ENCODE results near the gene RABEP2. TPM values are rescaled to one million over a fixed set of nuclear protein-coding genes. Genes with fewer than 3 reads are reported as not detected.

The RABEP2 gene
- total RNA-seq, 2 donors from 2014 or later, result 16.1 to 19.2 TPM

- H3K4me3 Mint-ChIP-seq, result no peak overlapping the region
- Histone ChIP-seq H3K27me3 (ENCODE audit: control insufficient read depth, insufficient read depth, low read length, poor library complexity, severe bottlenecking) (no peaks in the 10 kb centered on the region), H3K36me3 (ENCODE audit: control insufficient read depth, insufficient read depth, low read length) (no peaks in the 10 kb centered on the region), H3K9me3 (ENCODE audit: control insufficient read depth, low read length) (no peaks in the 10 kb centered on the region), H3K27ac (ENCODE audit: low read depth, low read length) (no peak overlapping the region), H3K9ac (ENCODE audit: extremely low read depth, low read length, poor library complexity, severe bottlenecking) (no peak overlapping the region), H3K4me1 (ENCODE audit: control insufficient read depth, insufficient read depth, low read length) (no peaks in the 10 kb centered on the region), H3K4me3 (ENCODE audit: low read length) (no peak overlapping the region)
- WGBS, 2 experiments (ENCODE audit: insufficient coverage in 1 of 2, insufficient read length in 1 of 2), result 87% methylated on average over 10 of the region's 10 CpGs
- H3K4me1 Mint-ChIP-seq, result no peaks in the 10 kb centered on the region
- no peak overlapping the region for H3K27ac Mint-ChIP-seq
- DNase-seq, result no peak
- H3K36me3 Mint-ChIP-seq (ENCODE audit: low read depth), result no peaks in the 10 kb centered on the region
- H3K9me3 Mint-ChIP-seq, result no peaks in the 10 kb centered on the region
- TF ChIP-seq, protein P1, sequence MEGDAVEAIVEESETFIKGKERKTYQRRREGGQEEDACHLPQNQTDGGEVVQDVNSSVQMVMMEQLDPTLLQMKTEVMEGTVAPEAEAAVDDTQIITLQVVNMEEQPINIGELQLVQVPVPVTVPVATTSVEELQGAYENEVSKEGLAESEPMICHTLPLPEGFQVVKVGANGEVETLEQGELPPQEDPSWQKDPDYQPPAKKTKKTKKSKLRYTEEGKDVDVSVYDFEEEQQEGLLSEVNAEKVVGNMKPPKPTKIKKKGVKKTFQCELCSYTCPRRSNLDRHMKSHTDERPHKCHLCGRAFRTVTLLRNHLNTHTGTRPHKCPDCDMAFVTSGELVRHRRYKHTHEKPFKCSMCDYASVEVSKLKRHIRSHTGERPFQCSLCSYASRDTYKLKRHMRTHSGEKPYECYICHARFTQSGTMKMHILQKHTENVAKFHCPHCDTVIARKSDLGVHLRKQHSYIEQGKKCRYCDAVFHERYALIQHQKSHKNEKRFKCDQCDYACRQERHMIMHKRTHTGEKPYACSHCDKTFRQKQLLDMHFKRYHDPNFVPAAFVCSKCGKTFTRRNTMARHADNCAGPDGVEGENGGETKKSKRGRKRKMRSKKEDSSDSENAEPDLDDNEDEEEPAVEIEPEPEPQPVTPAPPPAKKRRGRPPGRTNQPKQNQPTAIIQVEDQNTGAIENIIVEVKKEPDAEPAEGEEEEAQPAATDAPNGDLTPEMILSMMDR (conservative IDR thresholded peaks at IDR 0.05), result no peak
- H3K27me3 Mint-ChIP-seq (ENCODE audit: insufficient read depth), result peaks cover 6% of the 10 kb centered on the region
Measured at GRCh38 chr16:28886945-28887344, 38.1 kb downstream of the RABEP2 start.

- H3K36me3 Mint-ChIP-seq (ENCODE audit: low read depth), result no peaks in the 10 kb centered on the region
- H3K27me3 Mint-ChIP-seq (ENCODE audit: insufficient read depth), result peaks cover 23% of the 10 kb centered on the region
- Histone ChIP-seq H3K27ac (ENCODE audit: low read depth, low read length) (no peak overlapping the region), H3K4me1 (ENCODE audit: control insufficient read depth, insufficient read depth, low read length) (no peaks in the 10 kb centered on the region), H3K4me3 (ENCODE audit: low read length) (no peak overlapping the region), H3K36me3 (ENCODE audit: control insufficient read depth, insufficient read depth, low read length) (no peaks in the 10 kb centered on the region), H3K27me3 (ENCODE audit: control insufficient read depth, insufficient read depth, low read length, poor library complexity, severe bottlenecking) (peaks cover 13% of the 10 kb centered on the region), H3K9ac (ENCODE audit: extremely low read depth, low read length, poor library complexity, severe bottlenecking) (no peak overlapping the region), H3K9me3 (ENCODE audit: control insufficient read depth, low read length) (no peaks in the 10 kb centered on the region)
- no peak overlapping the region for H3K27ac Mint-ChIP-seq
- TF ChIP-seq, protein P1 (conservative IDR thresholded peaks at IDR 0.05), result no peak
- WGBS, 2 experiments (ENCODE audit: insufficient coverage in 1 of 2, insufficient read length in 1 of 2), result 92 to 95% methylated on average over 4 to 6 of the region's 6 CpGs
- H3K4me1 Mint-ChIP-seq, result peaks cover 4% of the 10 kb centered on the region
- no peaks in the 10 kb centered on the region for H3K9me3 Mint-ChIP-seq
- no peak for DNase-seq
- no peak overlapping the region for H3K4me3 Mint-ChIP-seq
Measured at GRCh38 chr16:28884045-28884444, 41.0 kb downstream of the RABEP2 start.

DNA sequence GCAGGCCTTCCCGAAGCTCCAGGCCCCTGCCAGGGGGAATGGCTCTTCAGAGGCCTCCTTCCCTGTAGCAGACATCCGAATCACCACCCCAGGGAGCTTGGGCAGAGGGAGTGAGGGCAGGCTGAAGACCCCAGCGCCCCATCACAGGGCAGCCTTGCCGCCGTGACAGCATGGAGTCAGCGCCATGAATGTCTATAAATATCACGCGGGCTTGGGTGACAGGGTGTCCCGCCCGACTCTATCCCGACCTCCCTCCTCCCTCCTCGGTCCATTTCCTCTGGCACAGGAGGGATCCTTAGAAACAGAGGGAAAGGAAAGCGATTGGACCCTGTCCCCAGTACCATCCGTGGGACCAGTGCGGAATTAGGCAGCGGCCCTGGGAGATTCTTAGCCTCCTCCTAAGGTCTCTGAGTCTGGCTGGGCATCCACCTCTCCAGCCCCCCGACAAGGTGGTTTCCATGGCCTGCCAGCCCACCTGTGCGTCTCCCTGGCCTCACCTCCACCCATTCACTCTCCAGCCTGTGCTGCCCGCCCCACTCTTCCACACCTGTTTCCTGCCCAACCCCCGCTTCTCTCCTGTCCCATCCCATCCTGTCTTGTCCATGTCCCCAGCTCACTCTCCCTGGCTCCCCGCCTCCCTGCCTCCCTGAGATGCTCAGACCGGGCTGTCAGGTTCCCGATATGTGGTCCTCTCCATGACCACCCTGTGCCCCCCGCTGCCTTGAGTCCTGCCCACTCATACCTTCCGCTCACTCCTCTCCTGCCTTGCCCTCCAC, 41.6 kb downstream of the RABEP2 start:
- Histone ChIP-seq H3K27ac (ENCODE audit: low read depth, low read length) (no peak overlapping the region), H3K27me3 (ENCODE audit: control insufficient read depth, insufficient read depth, low read length, poor library complexity, severe bottlenecking) (peaks cover 13% of the 10 kb centered on the region), H3K4me1 (ENCODE audit: control insufficient read depth, insufficient read depth, low read length) (peaks cover 3% of the 10 kb centered on the region), H3K36me3 (ENCODE audit: control insufficient read depth, insufficient read depth, low read length) (no peaks in the 10 kb centered on the region), H3K9ac (ENCODE audit: extremely low read depth, low read length, poor library complexity, severe bottlenecking) (no peak overlapping the region), H3K9me3 (ENCODE audit: control insufficient read depth, low read length) (no peaks in the 10 kb centered on the region), H3K4me3 (ENCODE audit: low read length) (no peak overlapping the region)
- WGBS, 2 experiments (ENCODE audit: insufficient coverage in 1 of 2, insufficient read length in 1 of 2), result 85 to 94% methylated on average over 16 to 25 of the region's 25 CpGs
- Mint-ChIP-seq H3K27ac (no peak overlapping the region), H3K27me3 (ENCODE audit: insufficient read depth) (peaks cover 23% of the 10 kb centered on the region), H3K4me3 (no peak overlapping the region), H3K9me3 (no peaks in the 10 kb centered on the region), H3K36me3 (ENCODE audit: low read depth) (no peaks in the 10 kb centered on the region), H3K4me1 (peaks cover 7% of the 10 kb centered on the region)
- TF ChIP-seq, protein P1 (conservative IDR thresholded peaks at IDR 0.05), result no peak
- no peak for DNase-seq

Measured in endodermal cell (in vitro differentiated cells).